Activated T-helper 17 cell treated with anti-CD3 and anti-CD28 coated beads, Interleukin-2, amount 50 U/mL, for 72 hours (primary cell): Measurements from ENCODE around the gene PIAS2. TPM values are rescaled to one million over a fixed set of nuclear protein-coding genes. Genes with fewer than 3 reads are reported as not detected.
"Not testable (repeated sequence)": the region's sequence is repeated elsewhere in the genome, so short reads cannot be mapped to it uniquely, and the experiment has no call there.

Experiments used
- ATAC-seq: fragments of 150-1000 bp; cut with Tn5 transposase; replicated peaks from 2 replicates; pipeline ENCODE4 v1.10.0; 2021; ENCODE audit warnings: mild to moderate bottlenecking, moderate library complexity
- H3K27ac Mint-ChIP-seq: one replicate; pipeline ENCODE4 v1.8.0; 2022; ENCODE audit warnings: mixed read lengths
- H3K27me3 Mint-ChIP-seq: one replicate; pipeline ENCODE4 v1.8.0; 2022; ENCODE audit warnings: mixed read lengths
- H3K36me3 Mint-ChIP-seq: one replicate; pipeline ENCODE4 v1.8.0; 2022; ENCODE audit warnings: low read depth, mild to moderate bottlenecking, mixed read lengths
- H3K4me1 Mint-ChIP-seq: one replicate; pipeline ENCODE4 v1.8.0; 2022; ENCODE audit warnings: mixed read lengths
- H3K4me3 Mint-ChIP-seq: one replicate; pipeline ENCODE4 v1.8.0; 2022; ENCODE audit warnings: mild to moderate bottlenecking, mixed read lengths
- H3K9me3 Mint-ChIP-seq: one replicate; pipeline ENCODE4 v1.8.0; 2022; ENCODE audit warnings: mixed read lengths
- total RNA-seq, 2 donors: library from RNA; stranded (reverse); gene quantifications; one replicate each; pipeline ENCODE4 v1.2.3, GENCODE V29; 2022

The PIAS2 gene, protein sequence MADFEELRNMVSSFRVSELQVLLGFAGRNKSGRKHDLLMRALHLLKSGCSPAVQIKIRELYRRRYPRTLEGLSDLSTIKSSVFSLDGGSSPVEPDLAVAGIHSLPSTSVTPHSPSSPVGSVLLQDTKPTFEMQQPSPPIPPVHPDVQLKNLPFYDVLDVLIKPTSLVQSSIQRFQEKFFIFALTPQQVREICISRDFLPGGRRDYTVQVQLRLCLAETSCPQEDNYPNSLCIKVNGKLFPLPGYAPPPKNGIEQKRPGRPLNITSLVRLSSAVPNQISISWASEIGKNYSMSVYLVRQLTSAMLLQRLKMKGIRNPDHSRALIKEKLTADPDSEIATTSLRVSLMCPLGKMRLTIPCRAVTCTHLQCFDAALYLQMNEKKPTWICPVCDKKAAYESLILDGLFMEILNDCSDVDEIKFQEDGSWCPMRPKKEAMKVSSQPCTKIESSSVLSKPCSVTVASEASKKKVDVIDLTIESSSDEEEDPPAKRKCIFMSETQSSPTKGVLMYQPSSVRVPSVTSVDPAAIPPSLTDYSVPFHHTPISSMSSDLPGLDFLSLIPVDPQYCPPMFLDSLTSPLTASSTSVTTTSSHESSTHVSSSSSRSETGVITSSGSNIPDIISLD
- total RNA-seq = 10 to 100 TPM; 20.0 to 27.3 TPM

DNA sequence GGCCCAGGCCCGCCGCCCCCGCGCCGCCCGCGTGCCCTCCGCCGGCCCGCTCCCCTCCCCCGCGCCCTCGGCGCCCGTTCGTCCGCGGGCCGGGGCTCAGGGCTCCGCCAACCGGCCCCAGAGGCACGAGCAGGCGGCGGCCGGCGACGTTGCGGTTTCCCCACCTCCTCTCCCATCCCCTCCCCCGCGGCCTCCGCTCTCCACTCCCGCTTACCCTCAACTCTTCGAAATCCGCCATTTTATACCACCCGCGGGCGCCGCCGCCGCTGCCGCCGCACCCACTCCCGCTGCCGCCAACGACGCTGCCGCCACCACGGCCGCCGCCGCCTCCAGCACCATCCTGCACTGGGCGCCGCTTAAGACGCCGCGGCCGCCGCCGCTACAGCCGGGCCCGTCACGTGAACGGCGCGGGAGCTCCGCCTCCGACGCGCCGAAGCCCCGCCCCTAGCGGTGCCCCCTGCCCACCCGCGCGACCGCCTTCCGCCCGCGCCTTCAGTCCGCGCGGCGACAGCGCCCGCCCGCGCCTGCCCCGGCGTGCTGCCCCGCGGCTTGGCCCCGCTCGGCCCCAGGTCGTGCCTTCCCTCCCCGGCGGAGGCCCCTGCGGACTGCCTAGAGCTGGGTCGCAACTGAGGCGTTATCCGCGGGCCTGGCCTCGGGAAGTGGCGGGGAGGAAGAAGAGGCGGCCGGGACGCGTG lies at the start of gene PIAS2, which contains the start of gene KATNAL2:
Gene PIAS2, minus strand, starts transcription at position 400 of the 695 bp plus-strand sequence. Its CDS starts 162 bp downstream, at position 238.
Gene KATNAL2, plus strand, starts transcription at position 495 of the 695 bp plus-strand sequence. CDS start 29,271 bp downstream, outside the sequence.
- H3K27ac Mint-ChIP-seq = peak within 1 kb of the TSS; percentile 91
- ATAC-seq = peak; percentile 91
- H3K4me1 Mint-ChIP-seq = peaks cover 39% of the 10 kb centered on the region
- H3K36me3 Mint-ChIP-seq = no peaks in the 10 kb centered on the region
- H3K4me3 Mint-ChIP-seq = peak within 1 kb of the TSS; percentile 91
- H3K27me3 Mint-ChIP-seq = no peaks in the 10 kb centered on the region
- no peaks in the 10 kb centered on the region for H3K9me3 Mint-ChIP-seq

DNA sequence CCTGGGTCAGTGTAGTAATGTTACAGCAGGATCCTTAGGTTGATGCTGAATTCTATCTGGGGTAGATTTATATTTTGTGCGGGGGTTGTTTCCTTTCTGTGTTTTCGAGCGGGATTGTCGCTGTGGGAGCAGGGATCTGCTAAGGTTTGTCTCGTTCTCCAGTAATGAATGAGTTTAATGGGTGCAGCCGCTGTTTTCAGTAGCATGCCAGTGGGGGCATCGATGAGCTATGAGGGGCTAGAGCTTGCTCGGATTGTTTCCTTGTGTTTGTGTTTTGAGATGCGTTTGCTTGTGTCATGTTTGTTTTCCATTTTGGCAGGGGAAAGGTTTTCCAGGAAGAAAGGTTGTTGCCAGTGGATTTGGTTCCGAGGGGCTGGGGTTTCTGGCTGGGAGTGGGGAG lies 49.0 kb upstream of the PIAS2 start:
- H3K4me3 Mint-ChIP-seq, ATAC-seq, H3K27me3 Mint-ChIP-seq, H3K9me3 Mint-ChIP-seq, H3K36me3 Mint-ChIP-seq, H3K4me1 Mint-ChIP-seq, H3K27ac Mint-ChIP-seq: not testable (repeated sequence)

DNA sequence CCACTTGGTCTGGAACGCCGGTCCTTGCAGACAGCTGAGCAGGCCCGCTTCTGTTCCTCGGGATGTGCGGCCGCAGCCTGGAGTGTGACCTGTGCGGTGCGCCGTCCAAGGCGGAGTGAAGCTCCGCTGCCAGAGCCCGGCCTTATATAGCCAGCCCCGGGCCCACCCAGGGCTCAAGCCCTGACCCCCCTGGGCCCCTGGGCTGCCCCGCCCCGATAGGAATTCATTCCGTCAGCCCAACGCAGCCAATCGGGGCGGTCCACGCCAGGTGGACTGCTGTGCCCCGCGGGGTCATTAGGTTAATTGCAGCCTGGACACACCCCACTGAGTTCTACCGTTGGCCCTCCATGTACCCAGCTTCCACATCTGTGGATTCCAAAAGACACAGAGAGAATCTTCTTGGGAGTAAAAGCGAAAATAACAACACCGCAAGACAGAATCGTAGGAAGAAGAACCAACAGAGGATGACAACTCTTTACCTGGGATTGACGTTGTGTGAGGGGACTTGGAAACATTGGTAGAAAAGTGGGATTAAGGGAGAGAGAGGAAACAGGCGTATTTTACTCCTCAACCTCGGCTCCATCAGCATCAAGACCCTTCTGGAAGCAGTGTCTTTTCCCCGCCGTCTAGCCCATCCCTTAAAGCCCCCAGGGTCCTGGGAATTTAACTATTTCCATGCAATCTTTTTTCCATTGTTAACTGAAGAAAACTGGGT lies 47.4 kb upstream of the PIAS2 start:
- not testable (repeated sequence) for H3K27me3 Mint-ChIP-seq

DNA sequence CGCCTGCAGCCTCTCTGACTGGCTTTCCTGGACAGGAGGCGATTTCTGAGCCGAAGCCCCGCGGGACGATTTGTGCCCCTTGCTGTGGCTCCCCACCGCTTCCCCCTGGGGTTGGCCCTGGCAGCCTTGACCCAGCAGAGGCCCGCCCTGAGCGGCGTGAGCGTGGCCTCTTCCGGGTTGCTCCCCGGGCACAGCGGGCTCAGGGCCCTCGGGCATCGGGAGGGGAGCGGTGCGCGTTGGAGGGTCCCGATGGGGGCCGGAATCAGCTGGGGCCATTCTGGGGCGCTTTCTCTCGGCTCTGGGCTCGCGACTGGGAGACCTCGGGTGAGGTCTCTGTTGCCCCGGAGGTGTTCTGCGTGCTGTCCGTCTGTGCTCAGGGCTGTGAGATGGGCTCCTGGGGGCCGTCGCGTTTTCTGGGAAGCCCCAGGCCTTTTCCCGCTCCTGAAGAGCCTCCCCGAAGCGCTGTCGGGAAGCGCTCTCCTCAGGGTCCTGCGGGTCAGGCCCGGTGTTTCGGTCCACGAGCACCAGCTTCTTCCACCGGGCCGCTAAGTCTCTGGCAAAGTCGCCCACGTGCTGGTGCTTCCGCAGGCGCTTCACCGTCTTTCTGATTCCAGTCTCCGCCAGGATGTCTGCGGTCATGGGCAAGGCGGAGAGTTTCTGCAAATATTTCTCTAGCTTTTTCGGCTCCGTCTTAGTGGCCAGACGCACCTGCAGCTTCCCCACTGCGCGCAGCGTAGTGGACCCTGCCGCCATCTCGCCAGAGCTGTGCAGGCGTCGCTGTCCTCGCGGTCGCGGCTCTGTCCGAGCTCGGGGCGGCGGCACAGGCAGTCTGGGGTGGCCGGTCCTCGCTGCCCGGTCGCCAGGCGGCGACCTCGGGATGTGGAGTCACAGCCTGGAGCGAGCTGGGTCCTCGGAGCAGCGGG lies 46.6 kb upstream of the PIAS2 start:
- not testable (repeated sequence) for H3K4me3 Mint-ChIP-seq, H3K27ac Mint-ChIP-seq

More for the DNA sequence above, 47.4 kb upstream of the PIAS2 start:
- H3K4me3 Mint-ChIP-seq, H3K4me1 Mint-ChIP-seq, H3K36me3 Mint-ChIP-seq, H3K27ac Mint-ChIP-seq: not testable (repeated sequence)
- H3K9me3 Mint-ChIP-seq = peaks cover 11% of the 10 kb centered on the region
- peak; percentile 19 for ATAC-seq

DNA sequence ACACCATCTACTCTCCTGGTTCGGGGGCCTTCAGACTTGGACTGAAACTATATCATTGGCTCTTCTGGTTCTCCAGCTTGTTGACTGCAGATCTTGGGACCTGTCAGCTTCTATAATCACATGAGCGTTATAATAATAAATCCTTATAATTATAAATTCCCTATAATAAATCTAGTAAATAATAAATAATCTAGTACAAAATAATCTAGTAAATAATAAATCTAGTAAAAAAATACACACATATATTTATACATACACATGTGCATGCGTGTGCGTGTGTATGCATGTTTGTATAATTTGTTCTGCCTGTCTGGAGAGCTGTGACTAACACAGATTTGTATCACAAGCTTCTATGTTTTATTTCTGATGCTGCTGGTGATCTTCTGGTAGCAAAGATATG lies 40.9 kb upstream of the PIAS2 start:
- Mint-ChIP-seq H3K4me1 (no peaks in the 10 kb centered on the region), H3K9me3 (peaks cover 6% of the 10 kb centered on the region), H3K36me3 (no peaks in the 10 kb centered on the region), H3K4me3 (no peak overlapping the region), H3K27ac (no peak overlapping the region), H3K27me3 (peaks cover 5% of the 10 kb centered on the region)
- no peak for ATAC-seq

More for the DNA sequence above, 46.6 kb upstream of the PIAS2 start:
- not testable (repeated sequence) for H3K36me3 Mint-ChIP-seq, H3K4me1 Mint-ChIP-seq, H3K27me3 Mint-ChIP-seq
- H3K9me3 Mint-ChIP-seq = peaks cover 11% of the 10 kb centered on the region
- ATAC-seq = peak; percentile 13

DNA sequence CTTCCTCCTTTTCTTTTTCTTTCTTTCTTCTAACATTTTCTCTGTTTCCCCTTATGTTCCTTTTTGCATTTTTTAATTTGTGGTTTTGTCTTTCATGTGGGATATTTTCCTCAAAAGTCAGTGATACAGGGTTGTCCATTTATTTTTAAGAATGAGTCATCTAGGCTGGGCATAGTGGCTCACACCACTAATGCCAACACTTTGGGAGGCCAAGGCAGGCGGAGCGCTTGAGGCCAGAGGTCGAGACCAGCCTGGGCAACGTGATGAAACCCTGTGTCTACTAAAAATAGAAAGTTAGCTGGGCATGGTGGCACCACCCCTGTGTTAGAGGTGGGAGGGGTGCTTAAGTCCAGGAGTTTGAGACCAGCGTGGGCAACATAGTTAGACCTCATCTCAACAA lies 35.9 kb upstream of the PIAS2 start:
- Mint-ChIP-seq H3K27me3 (peaks cover 17% of the 10 kb centered on the region), H3K4me3 (no peak overlapping the region), H3K27ac (no peak overlapping the region), H3K4me1 (no peaks in the 10 kb centered on the region), H3K9me3 (no peaks in the 10 kb centered on the region), H3K36me3 (no peaks in the 10 kb centered on the region)
- ATAC-seq = no peak

DNA sequence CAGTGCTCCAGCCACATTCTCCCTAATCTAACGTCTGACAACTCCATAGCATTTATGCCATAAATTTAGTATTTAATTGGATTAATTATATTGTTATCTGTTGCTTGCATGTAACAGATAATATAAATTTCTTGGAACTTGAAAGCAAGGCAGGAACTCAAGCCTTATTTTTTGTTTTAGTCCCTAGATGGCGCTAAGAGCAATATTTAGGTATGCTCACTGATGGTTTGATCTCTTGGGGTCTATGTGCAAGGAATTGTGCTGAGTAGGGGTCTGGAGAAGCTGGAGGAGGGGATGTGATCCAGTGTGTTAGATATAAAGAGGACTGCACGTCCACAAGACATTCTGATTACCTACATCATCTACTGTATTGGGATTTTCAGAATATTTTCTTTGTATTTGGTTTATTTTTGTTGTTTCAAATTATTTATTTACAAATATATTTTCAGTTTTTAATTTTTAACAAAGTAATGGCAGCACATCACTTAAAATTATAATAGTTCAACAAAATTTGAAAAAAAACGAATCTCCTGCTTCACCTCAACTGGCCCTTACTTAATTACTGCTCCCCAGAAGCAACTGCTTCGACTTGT lies 32.9 kb upstream of the PIAS2 start:
- no peaks in the 10 kb centered on the region for H3K9me3 Mint-ChIP-seq
- H3K4me3 Mint-ChIP-seq = no peak overlapping the region
- H3K4me1 Mint-ChIP-seq = no peaks in the 10 kb centered on the region
- no peak for ATAC-seq
- no peaks in the 10 kb centered on the region for H3K36me3 Mint-ChIP-seq
- no peak overlapping the region for H3K27ac Mint-ChIP-seq
- H3K27me3 Mint-ChIP-seq = peaks cover 20% of the 10 kb centered on the region

DNA sequence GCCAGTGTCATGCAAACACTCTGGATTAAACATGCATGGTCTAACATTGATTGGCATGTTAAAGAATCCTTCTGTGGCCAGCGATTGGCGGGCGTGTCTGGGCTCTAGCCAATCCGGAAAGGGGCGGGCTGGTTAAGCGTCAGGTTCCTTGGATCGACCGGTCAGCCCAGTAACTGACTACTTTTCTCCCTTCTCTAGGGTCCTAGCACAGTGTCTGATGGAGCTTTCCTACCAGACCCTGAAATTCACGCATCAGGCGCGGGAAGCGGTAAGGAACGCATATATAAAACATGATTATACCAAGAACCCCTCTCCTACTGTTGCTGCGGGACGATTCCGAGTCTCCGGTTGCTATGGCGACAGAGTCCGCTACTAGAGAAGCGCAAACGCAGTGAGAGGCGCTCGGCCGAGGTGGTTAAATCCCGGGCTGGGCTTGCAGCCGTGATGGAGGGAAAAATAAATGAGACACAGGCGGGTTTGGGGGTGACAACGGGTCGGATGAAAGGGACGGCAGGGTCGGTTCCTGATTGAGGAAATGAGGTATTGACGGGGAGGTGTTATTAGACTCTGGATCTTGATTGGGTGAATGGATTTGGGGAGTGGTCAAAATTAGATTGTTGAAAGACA lies 29.5 kb upstream of the PIAS2 start:
- H3K4me1 Mint-ChIP-seq = no peaks in the 10 kb centered on the region
- no peaks in the 10 kb centered on the region for H3K9me3 Mint-ChIP-seq
- ATAC-seq = peak; percentile 99

DNA sequence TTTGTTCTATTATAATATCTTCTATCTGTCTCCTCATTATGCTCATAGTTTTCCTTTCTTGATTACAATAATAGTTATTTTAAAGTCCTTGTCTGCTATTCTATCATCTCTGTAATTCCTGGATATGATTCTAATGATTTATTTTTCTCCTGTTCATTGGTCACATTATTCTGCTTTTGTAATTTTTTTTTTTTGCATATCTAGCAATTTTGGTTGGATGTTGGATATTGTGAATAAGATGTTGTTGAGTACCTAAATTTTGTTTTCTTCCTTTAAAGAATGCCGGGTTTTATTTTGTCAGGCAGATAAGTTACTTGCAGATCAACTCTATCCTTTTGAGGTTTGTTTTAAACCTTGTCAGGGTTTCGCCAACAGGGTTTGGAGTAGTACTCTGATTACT lies 25.3 kb upstream of the PIAS2 start:
- no peaks in the 10 kb centered on the region for H3K36me3 Mint-ChIP-seq
- ATAC-seq = no peak
- no peak overlapping the region for H3K4me3 Mint-ChIP-seq
- H3K27ac Mint-ChIP-seq = no peak overlapping the region
- no peaks in the 10 kb centered on the region for H3K9me3 Mint-ChIP-seq
- peaks cover 12% of the 10 kb centered on the region for H3K27me3 Mint-ChIP-seq
- no peaks in the 10 kb centered on the region for H3K4me1 Mint-ChIP-seq

More for the DNA sequence above, 29.5 kb upstream of the PIAS2 start:
- peaks cover 29% of the 10 kb centered on the region for H3K27me3 Mint-ChIP-seq
- H3K27ac Mint-ChIP-seq = no peak overlapping the region
- H3K4me3 Mint-ChIP-seq = no peak overlapping the region
- no peaks in the 10 kb centered on the region for H3K36me3 Mint-ChIP-seq

DNA sequence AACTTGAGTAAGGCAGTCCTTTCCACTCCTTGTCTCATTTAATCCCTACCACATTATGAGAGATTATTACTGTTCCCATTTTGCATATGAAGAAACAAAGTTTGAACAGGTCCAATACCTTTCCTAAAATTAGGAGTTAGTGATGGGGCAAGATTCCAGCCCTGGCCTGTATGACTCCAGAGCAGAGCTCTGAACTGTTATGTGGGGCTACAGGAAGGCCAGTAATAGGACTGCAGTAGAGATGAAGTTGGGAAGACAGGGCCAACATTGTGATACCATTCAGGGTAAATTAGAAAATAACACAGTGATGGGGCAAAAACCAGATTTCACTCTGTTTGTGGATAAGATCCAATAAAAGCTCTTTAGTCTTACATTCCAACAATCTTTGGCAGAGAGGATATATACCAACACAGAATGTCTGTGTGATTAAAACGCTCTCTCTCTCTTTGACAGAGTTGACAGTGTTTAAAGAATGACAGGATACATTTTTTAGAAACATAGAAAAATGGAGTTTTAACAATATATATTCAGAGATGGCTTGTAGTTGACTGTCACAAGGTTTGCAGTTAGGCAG lies 22.8 kb upstream of the PIAS2 start:
- Mint-ChIP-seq H3K4me3 (no peak overlapping the region), H3K27me3 (peaks cover 8% of the 10 kb centered on the region)
- ATAC-seq = no peak

DNA sequence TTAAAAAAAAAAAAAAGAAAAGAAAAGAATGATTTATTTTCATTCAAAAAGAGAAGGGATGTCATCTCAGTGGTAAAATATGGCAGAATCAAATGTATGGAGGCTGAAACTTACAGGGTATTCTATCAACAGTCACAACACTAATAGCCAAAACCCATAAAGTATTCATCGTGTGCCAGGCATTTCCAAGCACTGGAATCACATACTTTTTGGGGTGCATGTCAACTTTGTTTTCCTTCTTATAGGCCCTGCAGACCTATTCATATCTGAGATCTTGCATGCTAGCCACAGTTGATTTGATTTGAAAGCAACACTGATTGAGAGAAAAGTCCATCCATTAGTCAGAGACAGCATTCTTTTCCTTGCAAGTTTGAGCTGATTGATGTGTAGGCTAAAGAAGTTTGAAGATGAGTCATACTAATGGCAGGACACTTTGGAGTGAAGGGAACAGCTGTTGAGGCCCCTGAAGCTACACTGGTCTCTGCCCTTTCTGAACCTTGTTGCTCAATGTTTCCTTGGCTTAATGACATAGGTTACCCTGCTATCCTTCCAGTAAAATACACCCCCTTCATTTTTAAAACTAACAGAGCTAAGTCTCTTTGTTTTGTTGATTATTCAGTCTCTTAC lies 22.1 kb upstream of the PIAS2 start:
- Mint-ChIP-seq H3K4me3 (no peak overlapping the region), H3K27me3 (peaks cover 8% of the 10 kb centered on the region), H3K36me3 (no peaks in the 10 kb centered on the region), H3K27ac (no peak overlapping the region), H3K9me3 (no peaks in the 10 kb centered on the region), H3K4me1 (no peaks in the 10 kb centered on the region)
- no peak for ATAC-seq

More for the DNA sequence above, 22.8 kb upstream of the PIAS2 start:
- Mint-ChIP-seq H3K27ac (no peak overlapping the region), H3K4me1 (no peaks in the 10 kb centered on the region), H3K36me3 (no peaks in the 10 kb centered on the region), H3K9me3 (no peaks in the 10 kb centered on the region)

DNA sequence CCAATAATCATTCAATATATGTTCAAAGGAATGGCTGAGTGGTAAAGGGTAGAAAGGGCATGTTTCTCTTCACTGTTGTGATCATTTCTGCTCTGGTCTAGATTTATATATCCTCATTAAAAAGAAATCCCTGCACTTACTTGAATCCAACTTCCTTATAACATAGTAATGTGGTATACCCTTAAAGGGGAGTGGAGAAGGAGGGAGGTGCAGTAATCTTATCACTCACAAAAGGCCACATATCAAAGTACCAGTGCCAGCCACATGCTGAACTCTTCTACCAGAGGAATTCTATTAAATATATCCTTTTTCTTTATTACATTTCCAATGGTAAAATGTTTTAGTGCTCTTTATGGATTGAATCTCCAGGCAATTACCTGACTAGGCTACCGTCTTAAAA lies 3.3 kb upstream of the PIAS2 start:
- Mint-ChIP-seq H3K4me3 (no peak overlapping the region), H3K27me3 (no peaks in the 10 kb centered on the region), H3K36me3 (no peaks in the 10 kb centered on the region), H3K27ac (no peak overlapping the region), H3K9me3 (no peaks in the 10 kb centered on the region), H3K4me1 (peaks cover 22% of the 10 kb centered on the region)
- ATAC-seq = no peak
